SK-N-SH (cell line): ENCODE results near the gene COL25A1. TPM values are rescaled to one million over a fixed set of nuclear protein-coding genes. Genes with fewer than 3 reads are reported as not detected.
"Not testable (repeated sequence)": the region's sequence is repeated elsewhere in the genome, so short reads cannot be mapped to it uniquely, and the experiment has no call there.

Experiments
- CTCF ChIA-PET: fragments of 300-600, 350-600 bp; formaldehyde crosslinking; extraction: SDS; loops from one replicate; lab custom pipeline; 2021; lab: Yijun Ruan, JAX
- POLR2A ChIA-PET: fragments of 350-600 bp; sonication (Branson Sonifier 250); formaldehyde crosslinking; extraction: SDS; loops from one replicate; lab custom pipeline; 2020; ENCODE audit warnings: antibody characterized with exemption, inconsistent platforms; lab: Yijun Ruan, JAX
- DNase-seq: peaks from one replicate; pipeline ENCODE4 v3.0.0; 2012
- H2AFZ ChIP-seq: fragments of 200-600 bp; sonication (generic); 2 replicates; pipeline ENCODE4 v1.8.1; 2016; ENCODE audit warnings: antibody characterized with exemption, mild to moderate bottlenecking, low read depth
- H3F3A ChIP-seq: fragments of 200-600 bp; sonication (generic); replicated peaks from 2 replicates; pipeline ENCODE3; 2016; ENCODE audit warnings: antibody characterized with exemption, mild to moderate bottlenecking; ENCODE audit not compliant: insufficient read depth
- H3K27ac ChIP-seq, 2 experiments: fragments of 200-500 bp in 1 of 2; fragments of 200-600 bp in 1 of 2; sonication (Bioruptor generic) in 1 of 2; sonication (generic), shearing (Covaris generic) in 1 of 2; 2 replicates each; pipeline versions ENCODE4 v1.5.1 to v1.6.1; 2014 to 2016; ENCODE audit warnings: low read depth in 2 of 2, inconsistent platforms in 1 of 2, low read length in 1 of 2, mild to moderate bottlenecking in 1 of 2, mixed read lengths in 1 of 2
- H3K27me3 ChIP-seq: fragments of 200-600 bp; sonication (generic), shearing (Covaris generic); 2 replicates; pipeline ENCODE4 v1.6.1; 2016; ENCODE audit warnings: mixed run types; ENCODE audit not compliant: insufficient read depth
- H3K36me3 ChIP-seq, 2 experiments: fragments of 200-500 bp in 1 of 2; fragments of 200-600 bp in 1 of 2; sonication (Bioruptor generic) in 1 of 2; sonication (generic) in 1 of 2; replicated peaks in 1 of 2; 2 replicates each; pipeline versions ENCODE3 to v1.5.1; 2014 to 2016; ENCODE audit warnings: low read length in 1 of 2, mild to moderate bottlenecking in 1 of 2; ENCODE audit not compliant: insufficient read depth in 2 of 2, control insufficient read depth in 1 of 2
- H3K4me1 ChIP-seq, 2 experiments: fragments of 200-500 bp in 1 of 2; fragments of 200-600 bp in 1 of 2; sonication (Bioruptor generic) in 1 of 2; sonication (generic), shearing (Covaris generic) in 1 of 2; 2 replicates each; pipeline versions ENCODE4 v1.5.1 to v1.6.1; 2014 to 2016; ENCODE audit warnings: low read depth in 1 of 2, low read length in 1 of 2, mixed run types in 1 of 2; ENCODE audit not compliant: insufficient read depth in 2 of 2, control insufficient read depth in 1 of 2
- H3K4me2 ChIP-seq: fragments of 200-600 bp; sonication (generic), shearing (Covaris generic); 2 replicates; pipeline ENCODE4 v1.6.1; 2017; ENCODE audit warnings: mixed run types
- H3K4me3 ChIP-seq, 2 experiments: fragments of 200-500 bp in 1 of 2; fragments of 200-600 bp in 1 of 2; sonication (Bioruptor generic) in 1 of 2; sonication (generic), shearing (Covaris generic) in 1 of 2; 2 replicates each; pipeline versions ENCODE4 v1.5.1 to v1.8.1; 2014 to 2016; ENCODE audit warnings: low read depth in 2 of 2, inconsistent platforms in 1 of 2, low read length in 1 of 2, mild to moderate bottlenecking in 1 of 2, mixed read lengths in 1 of 2, moderate library complexity in 1 of 2
- H3K79me2 ChIP-seq: fragments of 200-600 bp; sonication (generic); 2 replicates; pipeline ENCODE4 v1.8.1; 2017; ENCODE audit warnings: mild to moderate bottlenecking; ENCODE audit not compliant: insufficient read depth
- H3K9ac ChIP-seq: fragments of 200-600 bp; sonication (generic); 2 replicates; pipeline ENCODE4 v1.6.1; 2017; ENCODE audit warnings: mixed run types
- H3K9me2 ChIP-seq: fragments of 200-600 bp; sonication (generic); 2 replicates; pipeline ENCODE4 v1.6.1; 2017; ENCODE audit warnings: mixed run types
- H3K9me3 ChIP-seq: fragments of 200-600 bp; sonication (generic); 2 replicates; pipeline ENCODE4 v1.6.1; 2017; ENCODE audit warnings: mixed run types, mild to moderate bottlenecking, moderate library complexity
- H4K20me1 ChIP-seq: fragments of 200-600 bp; sonication (generic); 2 replicates; pipeline ENCODE4 v1.6.1; 2017; ENCODE audit warnings: mild to moderate bottlenecking, mixed run types; ENCODE audit not compliant: insufficient read depth
- CHD2 ChIP-seq: fragments of 150-350 bp; IDR thresholded peaks from 2 replicates; pipeline ENCODE4 v1.6.1; 2018; ENCODE audit warnings: low read length; ENCODE audit not compliant: partially characterized antibody
- EZH2phosphoT487 ChIP-seq: fragments of 200-600 bp; sonication (generic); IDR thresholded peaks from 2 replicates; pipeline ENCODE4 v1.6.1; 2017; ENCODE audit warnings: low read depth, mixed run types, mild to moderate bottlenecking, antibody characterized with exemption, moderate library complexity, borderline replicate concordance
- FOSL2 ChIP-seq: IDR thresholded peaks from 2 replicates; pipeline ENCODE4 v1.4.0; 2012; ENCODE audit warnings: low read depth, mild to moderate bottlenecking, moderate library complexity, borderline replicate concordance
- GATA2 ChIP-seq: sonication (generic); formaldehyde crosslinking; IDR thresholded peaks from 2 replicates; pipeline ENCODE4 v1.5.0; 2020; ENCODE audit warnings: mild to moderate bottlenecking, missing genetic modification reagents
- POLR2AphosphoS5 ChIP-seq: IDR thresholded peaks from 2 replicates; pipeline ENCODE4 v1.6.1; 2012; ENCODE audit warnings: low read depth, low read length
- RCOR1 ChIP-seq: fragments of 150-350 bp; IDR thresholded peaks from 2 replicates; pipeline ENCODE4 v1.6.1; 2017; ENCODE audit warnings: antibody characterized with exemption, low read length
- RFX5 ChIP-seq: IDR thresholded peaks from 2 replicates; pipeline ENCODE4 v1.6.1; 2012; ENCODE audit warnings: mild to moderate bottlenecking, improper control_type of control experiment, low read length
- RXRA ChIP-seq: IDR thresholded peaks from 2 replicates; pipeline ENCODE4 v1.4.0; 2012; ENCODE audit warnings: low read depth, mild to moderate bottlenecking, borderline replicate concordance
- YY1 ChIP-seq: IDR thresholded peaks from 2 replicates; pipeline ENCODE4 v1.4.0; 2012; ENCODE audit warnings: low read depth, mild to moderate bottlenecking
- WGBS: methylation state at CpG from one replicate; pipeline ENCODE4 v1.1.6; 2017; ENCODE audit warnings: low lambda C conversion rate; 5-methylcytosine and 5-hydroxymethylcytosine counted together
- polyA plus RNA-seq, 3 experiments: library from polyadenylated mRNA; depleted of rRNA; stranded (reverse); fragments of >200 nt; gene quantifications; 2 replicates each; pipeline ENCODE4 v1.2.3, GENCODE V29; 2012
- TF ChIP-seq, protein P1 (sequence below): fragments of 150-350 bp; IDR thresholded peaks from 2 replicates; pipeline ENCODE4 v1.6.1; 2016; ENCODE audit warnings: mild to moderate bottlenecking, low read depth, low read length
- TF ChIP-seq, protein P2 (sequence below): IDR thresholded peaks from 2 replicates; pipeline ENCODE4 v1.4.0; 2012; ENCODE audit warnings: low read depth, borderline replicate concordance
- TF ChIP-seq, protein P3 (sequence below): fragments of 150-350 bp; IDR thresholded peaks from 2 replicates; pipeline ENCODE4 v1.6.1; 2017; ENCODE audit warnings: antibody characterized with exemption, low read length, low read depth, borderline replicate concordance

Gene COL25A1
- polyA plus RNA-seq, 1 of the 3 experiments (the other 2 are of a cell fraction) = not detected

DNA sequence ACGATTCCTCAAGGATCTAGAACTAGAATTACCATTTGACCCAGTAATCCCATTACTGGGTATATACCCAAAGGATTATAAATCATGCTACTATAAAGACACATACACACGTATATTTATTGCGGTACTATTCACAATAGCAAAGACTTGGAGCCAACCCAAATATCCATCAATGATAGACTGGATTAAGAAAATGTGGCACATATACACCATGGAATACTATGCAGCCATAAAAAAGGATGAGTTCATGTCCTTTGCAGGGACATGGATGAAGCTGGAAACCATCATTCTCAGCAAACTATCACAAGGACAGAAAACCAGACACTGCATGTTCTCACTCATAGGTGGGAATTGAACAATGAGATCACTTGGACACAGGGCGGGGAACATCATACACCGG lies 368.5 kb downstream of the COL25A1 start:
- H3K9me2 ChIP-seq, H3K9ac ChIP-seq, H3K4me3 ChIP-seq, DNase-seq, H2AFZ ChIP-seq, POLR2A ChIA-PET, H3K27ac ChIP-seq, H4K20me1 ChIP-seq, H3K36me3 ChIP-seq, H3K4me1 ChIP-seq, H3K79me2 ChIP-seq, H3K9me3 ChIP-seq, CTCF ChIA-PET, H3F3A ChIP-seq, H3K4me2 ChIP-seq, H3K27me3 ChIP-seq: not testable (repeated sequence)
- 52% methylated on average over 5 of the region's 5 CpGs for WGBS

- no peak overlapping the region for H2AFZ ChIP-seq
- no peaks in the 10 kb centered on the region for H3K9me3 ChIP-seq
- H3K4me3 ChIP-seq = no peak overlapping the region
- H3K36me3 ChIP-seq = no peaks in the 10 kb centered on the region
- no peaks in the 10 kb centered on the region for H3F3A ChIP-seq
- H3K4me1 ChIP-seq = no peaks in the 10 kb centered on the region
- H3K9ac ChIP-seq = no peak overlapping the region
- 37% methylated on average over 3 of the region's 3 CpGs for WGBS
- H4K20me1 ChIP-seq = no peaks in the 10 kb centered on the region
- H3K27me3 ChIP-seq = peaks cover 5% of the 10 kb centered on the region; the same call in 1 of the 2 replicates
- no peak for DNase-seq
- ChIA-PET CTCF (no interaction called here), POLR2A (no interaction called here)
- no peak overlapping the region for H3K27ac ChIP-seq
- H3K9me2 ChIP-seq = no peaks in the 10 kb centered on the region
- TF ChIP-seq RCOR1 (no peak), RFX5 (no peak), RXRA (no peak), EZH2phosphoT487 (no peak), FOSL2 (no peak)
- TF ChIP-seq, protein P1, sequence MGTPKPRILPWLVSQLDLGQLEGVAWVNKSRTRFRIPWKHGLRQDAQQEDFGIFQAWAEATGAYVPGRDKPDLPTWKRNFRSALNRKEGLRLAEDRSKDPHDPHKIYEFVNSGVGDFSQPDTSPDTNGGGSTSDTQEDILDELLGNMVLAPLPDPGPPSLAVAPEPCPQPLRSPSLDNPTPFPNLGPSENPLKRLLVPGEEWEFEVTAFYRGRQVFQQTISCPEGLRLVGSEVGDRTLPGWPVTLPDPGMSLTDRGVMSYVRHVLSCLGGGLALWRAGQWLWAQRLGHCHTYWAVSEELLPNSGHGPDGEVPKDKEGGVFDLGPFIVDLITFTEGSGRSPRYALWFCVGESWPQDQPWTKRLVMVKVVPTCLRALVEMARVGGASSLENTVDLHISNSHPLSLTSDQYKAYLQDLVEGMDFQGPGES = no peak
- TF ChIP-seq, protein P2, sequence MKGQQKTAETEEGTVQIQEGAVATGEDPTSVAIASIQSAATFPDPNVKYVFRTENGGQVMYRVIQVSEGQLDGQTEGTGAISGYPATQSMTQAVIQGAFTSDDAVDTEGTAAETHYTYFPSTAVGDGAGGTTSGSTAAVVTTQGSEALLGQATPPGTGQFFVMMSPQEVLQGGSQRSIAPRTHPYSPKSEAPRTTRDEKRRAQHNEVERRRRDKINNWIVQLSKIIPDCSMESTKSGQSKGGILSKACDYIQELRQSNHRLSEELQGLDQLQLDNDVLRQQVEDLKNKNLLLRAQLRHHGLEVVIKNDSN = no peak
- no peak overlapping the region for H3K4me2 ChIP-seq
- H3K79me2 ChIP-seq = no peaks in the 10 kb centered on the region
Observed at GRCh38 chr4:108933046-108933445, 369.4 kb downstream of the COL25A1 start.

- no peaks in the 10 kb centered on the region for H4K20me1 ChIP-seq
- no peak overlapping the region for H3K4me2 ChIP-seq
- no peak overlapping the region for H3K9ac ChIP-seq
- TF ChIP-seq, protein P3, sequence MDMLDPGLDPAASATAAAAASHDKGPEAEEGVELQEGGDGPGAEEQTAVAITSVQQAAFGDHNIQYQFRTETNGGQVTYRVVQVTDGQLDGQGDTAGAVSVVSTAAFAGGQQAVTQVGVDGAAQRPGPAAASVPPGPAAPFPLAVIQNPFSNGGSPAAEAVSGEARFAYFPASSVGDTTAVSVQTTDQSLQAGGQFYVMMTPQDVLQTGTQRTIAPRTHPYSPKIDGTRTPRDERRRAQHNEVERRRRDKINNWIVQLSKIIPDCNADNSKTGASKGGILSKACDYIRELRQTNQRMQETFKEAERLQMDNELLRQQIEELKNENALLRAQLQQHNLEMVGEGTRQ = no peak
- TF ChIP-seq CHD2 (no peak), RXRA (no peak), GATA2 (CRISPR knock-in tag) (no peak), POLR2AphosphoS5 (no peak), YY1 (no peak)
- no peaks in the 10 kb centered on the region for H3K9me2 ChIP-seq
- WGBS = 58% methylated on average over 1 of the region's 1 CpG
- H3K4me1 ChIP-seq = no peaks in the 10 kb centered on the region
- H2AFZ ChIP-seq = no peak overlapping the region
- POLR2A ChIA-PET = no interaction called here
- no peaks in the 10 kb centered on the region for H3K79me2 ChIP-seq
- H3K9me3 ChIP-seq = no peaks in the 10 kb centered on the region
- H3K36me3 ChIP-seq = no peaks in the 10 kb centered on the region
- no peaks in the 10 kb centered on the region for H3F3A ChIP-seq
- no peak for DNase-seq
- CTCF ChIA-PET = no interaction called here
- H3K27ac ChIP-seq = no peak overlapping the region
- peaks cover 5% of the 10 kb centered on the region; the same call in 1 of the 2 replicates for H3K27me3 ChIP-seq
- H3K4me3 ChIP-seq = no peak overlapping the region
Observed at GRCh38 chr4:108931926-108932325, 370.5 kb downstream of the COL25A1 start.
